Stimulated activated CD4-positive, alpha-beta T cell treated with anti-CD3 and anti-CD28 coated beads, Interleukin-1b, Interleukin-23, amount 100 ng/mL, for 1 hour (primary cell): ENCODE data around the gene RFLNA.

ENCODE experiments used
- DNase-seq, 2 donors: peaks; one replicate each; pipeline ENCODE4 v3.0.0-alpha.2; 2020; ENCODE audit warnings: low read depth in 2 of 2

RFLNA gene

DNA sequence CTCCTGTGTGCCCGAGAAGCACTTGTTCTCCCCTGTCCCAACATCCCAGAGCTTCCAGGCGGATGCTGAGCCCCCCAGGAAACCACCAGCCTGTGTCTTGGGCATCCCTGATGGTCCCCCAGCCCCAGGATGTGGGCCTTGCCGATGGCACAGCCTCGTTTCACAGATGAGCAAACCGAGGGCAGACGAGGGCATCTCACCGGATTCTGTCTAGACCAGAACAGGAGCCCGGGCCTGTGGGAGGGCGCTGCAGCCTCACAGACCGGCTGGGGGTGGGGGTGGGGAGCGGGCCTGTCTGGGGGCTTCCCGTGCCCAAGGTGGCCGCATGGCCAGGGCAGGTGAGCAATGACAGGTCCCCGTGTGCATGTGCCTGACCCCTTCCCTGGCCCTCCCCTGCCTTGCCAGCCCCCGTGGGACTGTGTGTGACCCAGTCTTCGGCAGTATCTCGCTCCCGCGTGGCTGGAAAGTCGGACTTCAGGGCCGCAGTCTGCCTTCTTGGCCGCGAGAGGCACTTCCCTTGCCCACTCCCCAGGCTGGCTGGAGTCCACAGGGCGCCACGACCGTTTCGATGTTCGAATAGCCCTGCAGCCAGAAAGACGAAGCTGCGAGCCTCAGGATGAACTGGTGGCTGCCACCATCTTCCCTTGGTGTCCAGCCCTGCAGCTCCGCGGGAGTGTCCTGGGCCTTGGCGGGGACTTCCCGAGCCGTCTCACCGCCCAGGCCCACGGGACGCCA, 8.9 kb downstream of the RFLNA start:
- DNase-seq = no peak

DNA sequence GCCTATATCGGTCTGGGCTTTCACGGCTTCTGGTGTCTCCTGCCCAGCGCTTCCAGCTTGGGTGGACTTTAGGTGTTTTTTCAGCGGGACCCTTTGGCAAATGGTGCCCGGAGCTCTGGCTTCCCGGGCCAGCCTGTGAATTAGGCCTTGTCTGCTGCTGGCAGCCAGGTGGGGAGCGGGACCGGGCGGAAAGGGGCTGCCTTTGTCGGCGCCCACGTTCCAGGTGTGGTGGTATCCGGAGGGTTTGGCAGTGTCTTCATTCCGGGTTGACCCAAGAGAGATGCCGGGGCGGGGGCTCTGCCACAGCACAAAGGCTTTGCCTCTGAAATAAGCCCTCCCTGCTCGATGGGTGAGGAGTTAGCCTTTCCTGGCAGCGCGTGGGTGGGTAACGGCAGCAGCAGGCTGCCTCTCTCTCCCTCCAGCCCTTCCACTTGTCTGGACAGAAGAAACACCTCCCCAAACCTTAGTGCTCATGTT, 9.5 kb downstream of the RFLNA start:
- DNase-seq = no peak

DNA sequence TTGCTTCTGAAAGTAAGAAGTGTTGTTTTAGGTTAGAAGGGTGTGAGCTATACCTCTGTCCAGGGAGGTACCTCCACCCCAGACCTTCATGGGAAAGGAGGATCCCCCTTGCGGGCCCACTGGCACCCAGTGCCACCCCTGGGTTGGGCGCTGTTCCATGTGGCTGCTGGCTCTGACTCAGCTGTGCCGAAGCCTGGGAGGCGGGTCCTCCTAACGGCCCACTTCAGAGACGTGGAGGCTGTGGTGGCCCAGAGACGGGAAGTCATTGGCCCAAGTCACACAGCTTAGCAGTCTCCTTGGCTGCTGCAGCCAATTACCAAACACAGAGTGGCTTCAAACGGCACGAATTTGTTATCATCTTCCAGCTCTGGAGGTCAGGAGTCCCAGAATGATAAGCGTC, 10.2 kb downstream of the RFLNA start:
- no peak for DNase-seq

DNA sequence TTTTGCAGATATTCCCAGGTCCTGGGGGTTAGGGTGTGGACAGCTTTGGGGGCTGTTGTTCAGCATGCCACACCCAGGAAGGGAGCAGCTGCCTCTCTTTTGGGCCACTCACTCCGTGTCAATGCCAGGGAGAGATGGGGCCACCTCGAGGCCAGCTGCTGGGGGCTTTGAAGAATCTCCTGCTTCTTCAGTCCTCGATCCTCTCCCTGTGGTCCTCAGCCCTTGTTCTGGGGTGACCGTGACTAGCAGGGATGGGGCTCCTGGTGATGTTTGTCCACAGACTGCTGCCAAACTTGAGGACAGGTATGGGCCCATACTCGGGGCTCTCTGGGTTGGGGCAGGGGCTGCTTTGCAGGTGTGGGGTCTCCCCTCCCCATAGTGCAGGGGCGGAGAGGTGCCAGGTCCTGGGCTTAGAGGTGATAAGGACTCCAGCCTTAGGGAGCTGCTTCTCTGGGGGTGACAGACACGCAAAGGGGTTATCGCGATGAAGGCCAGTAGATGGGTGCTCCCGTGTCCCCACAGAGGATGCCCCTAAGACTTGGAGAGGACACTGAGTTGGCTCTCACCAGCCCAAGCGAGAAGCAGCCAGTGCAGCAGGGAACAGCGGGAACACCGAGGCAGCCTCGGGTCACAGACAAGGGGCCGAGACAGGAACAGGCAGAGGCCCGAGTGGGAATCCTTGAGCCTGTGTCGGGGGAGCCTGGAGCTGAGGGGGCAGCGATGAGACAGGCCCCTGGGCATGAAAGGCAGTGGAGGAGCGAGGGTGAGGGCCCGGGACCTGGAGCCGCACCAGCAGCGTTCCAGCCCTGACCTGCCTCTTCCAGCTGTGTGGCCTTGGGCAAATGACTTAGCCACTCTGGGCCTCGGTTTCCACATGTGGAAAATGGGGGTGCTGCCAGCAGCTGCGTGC, 11.1 kb downstream of the RFLNA start:
- no peak for DNase-seq

DNA sequence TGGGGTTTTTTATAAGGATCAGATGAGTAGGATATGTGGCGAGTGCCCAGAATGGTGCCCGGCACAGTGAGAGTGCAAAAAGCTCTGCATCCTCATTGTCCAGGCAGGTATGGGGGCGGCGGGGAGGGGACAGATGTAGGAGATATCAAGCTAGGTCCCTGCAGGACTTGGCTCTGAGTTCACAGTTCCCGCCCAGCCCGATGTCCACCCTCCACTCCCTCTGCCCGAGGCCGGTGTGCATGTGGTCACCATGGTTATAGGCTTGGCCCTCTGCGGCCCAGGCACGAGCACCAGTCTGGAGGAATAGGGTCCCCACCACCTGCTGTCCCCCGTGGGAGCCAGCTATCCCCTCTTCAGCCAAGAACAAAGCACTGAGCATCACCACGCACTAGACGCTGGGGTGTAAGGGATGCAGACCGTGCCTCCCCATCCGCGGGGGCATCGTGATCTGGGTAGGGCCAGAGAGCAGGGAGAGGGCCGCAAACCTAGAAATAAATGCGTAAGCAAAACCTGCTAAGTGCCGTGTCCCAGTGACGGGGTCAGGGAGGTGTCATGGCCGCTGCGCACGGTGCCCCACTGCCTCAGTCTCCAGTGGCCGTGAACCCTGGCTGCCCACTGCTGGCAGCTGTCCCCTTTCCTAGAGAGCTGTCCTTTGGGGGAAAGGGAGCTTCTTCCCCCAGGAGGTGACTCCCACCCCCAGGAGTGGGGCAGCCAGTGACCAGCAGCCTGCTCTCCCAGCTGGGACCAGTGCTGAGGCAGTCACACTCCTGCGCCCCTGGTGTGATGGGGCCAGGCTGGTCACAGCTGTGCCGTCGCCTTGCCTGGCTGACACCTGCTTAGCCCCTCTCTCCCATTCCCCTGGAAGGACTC, 12.0 kb downstream of the RFLNA start:
- no peak for DNase-seq

DNA sequence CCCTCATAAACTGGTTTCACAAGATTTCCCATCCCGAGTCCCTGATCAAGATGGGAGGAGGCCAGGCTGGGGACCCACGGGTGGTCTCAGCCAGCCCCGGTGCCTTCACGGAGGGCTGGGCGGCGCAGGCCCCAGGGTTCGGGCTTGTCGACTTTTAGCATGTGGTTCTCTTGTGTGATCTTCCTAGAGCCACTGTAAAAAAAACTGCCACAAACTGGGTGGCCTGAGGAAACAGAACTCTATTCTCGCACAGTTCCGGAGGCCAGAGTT, 12.6 kb downstream of the RFLNA start:
- no peak for DNase-seq

DNA sequence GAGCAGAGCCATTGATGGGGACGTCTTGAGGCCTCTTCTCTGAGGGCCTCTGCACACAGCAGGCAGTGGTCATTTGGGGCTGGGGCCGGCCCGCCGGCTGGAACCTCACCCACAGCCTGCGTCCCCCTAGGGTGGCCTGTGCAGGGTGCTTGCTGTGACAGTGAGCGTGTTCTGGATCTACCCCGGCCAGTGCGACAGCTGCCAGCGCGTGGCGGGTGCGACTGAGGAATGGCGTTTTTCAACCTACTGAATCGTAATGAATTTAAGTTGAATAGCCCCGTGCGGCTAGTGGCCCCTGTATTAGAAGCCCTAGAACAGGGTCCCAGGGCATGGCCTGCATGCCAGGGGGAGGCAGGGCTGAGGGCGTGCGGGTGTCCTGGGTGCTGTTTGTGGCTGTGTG, 13.8 kb downstream of the RFLNA start:
- no peak for DNase-seq

DNA sequence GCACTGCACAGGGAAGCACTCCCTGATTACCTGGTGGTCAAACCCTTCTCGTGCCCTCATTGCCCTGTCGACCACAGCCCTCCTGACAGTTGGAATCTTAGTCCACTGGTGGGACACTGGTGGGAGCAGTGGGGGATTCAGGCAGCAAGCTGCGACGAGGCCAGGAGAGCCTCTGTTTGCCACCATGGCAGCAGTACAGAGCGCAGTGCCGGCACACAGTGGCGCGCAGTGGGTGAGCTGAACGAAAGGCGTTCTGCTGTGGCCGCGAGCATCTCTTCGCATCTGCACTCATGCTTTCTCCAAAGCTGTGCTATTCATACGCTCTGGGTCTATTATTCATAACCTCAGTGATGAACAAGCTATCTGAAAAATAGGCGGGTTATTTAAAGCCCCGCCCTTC, 14.3 kb downstream of the RFLNA start:
- no peak for DNase-seq

DNA sequence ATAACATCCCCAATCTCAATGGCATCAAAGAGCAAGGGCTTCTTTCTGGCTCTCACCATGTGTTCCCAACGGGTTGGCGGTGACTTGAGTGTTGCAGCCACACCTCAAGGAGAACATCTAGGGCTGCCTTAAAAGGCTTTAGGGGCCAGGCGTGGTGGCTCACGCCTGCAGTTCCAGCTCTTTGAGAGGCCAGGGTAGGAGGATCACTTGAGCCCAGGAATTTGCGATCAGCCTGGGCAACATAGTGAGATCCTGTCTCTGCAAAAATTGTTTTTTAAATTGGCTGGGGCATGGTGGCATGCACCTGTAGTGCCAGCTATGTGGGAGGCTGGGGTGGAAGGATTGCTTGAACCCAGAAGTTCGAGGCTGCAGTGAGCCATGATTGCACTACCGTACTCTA, 14.9 kb downstream of the RFLNA start:
- no peak for DNase-seq

DNA sequence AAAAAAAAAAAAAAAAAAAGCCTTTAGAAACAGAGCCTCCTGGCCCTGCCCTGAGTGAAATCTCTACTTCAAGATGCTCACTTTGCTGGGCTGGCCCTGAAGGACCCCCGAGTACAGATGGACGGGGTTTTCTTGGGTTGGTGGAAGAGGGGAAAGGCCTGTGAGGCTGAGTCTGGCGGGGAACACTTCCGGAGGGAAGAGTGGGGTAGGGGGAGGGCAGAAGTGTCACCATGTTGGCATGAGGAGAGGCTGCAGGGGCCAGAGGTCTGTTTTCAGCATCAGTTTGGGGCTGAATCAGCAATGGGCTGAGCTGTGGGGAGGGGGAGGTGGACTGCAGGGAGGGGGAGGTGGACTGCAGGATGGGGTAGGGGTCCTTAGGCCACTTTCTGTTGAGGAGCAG, 15.3 kb downstream of the RFLNA start:
- DNase-seq = no peak

DNA sequence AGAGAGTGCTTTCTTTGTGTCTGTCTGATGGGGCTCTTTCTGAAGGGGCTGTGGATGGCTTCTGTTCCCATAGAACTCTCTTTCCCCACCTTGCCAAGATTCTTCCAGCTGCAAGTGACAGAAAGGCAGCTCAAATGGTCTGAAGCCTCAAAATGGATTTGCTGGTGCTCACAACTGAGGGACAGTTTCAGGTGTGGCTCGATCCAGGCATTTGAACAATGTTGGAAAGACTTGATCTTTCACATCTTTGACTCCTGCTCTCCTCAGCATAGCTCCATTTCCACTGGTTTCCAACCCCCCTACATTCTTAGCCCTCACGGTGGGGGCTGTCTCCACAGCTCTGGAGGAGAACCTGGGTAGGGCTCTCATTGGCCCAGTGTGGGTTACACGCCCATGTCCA, 15.9 kb downstream of the RFLNA start:
- DNase-seq = no peak

DNA sequence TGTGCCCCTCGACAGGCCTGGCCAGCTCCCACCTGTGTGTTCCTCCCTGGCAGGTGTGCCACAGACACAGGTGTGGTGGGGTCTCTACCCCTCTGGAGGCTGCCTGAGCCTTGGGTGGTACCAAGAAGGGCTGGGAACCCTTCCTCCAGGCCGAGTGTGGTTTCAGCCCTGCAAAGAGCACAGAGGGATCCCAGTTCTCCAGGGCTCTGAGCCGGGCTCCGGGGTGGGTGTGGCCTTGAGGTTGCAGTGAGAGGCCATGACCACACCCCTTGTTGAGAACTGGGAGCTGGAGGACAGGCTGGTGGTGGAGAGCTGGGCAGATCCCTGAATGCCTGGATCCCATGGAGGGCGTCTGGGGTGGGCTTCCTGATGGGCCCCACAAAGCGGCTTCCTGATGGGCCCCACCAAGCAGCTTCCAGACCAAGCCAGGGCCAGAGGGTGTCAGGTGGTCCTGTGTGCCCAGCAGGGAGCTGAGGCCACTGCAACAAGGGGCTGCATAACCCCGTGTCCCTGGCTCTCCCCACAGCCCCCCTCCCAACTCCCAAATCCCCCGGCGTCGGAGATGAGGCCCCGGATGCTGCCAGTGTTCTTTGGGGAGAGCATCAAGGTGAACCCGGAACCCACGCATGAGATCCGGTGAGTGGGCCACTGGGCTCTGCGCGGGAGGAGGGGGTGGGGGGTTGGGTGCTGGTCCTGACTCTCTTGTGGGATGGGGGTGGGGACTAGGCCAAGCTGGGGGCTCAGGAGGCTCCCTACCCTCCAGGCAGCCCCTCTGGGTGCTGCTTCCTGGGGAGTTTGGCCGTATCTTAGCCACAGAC, 16.6 kb downstream of the RFLNA start:
- no peak for DNase-seq

DNA sequence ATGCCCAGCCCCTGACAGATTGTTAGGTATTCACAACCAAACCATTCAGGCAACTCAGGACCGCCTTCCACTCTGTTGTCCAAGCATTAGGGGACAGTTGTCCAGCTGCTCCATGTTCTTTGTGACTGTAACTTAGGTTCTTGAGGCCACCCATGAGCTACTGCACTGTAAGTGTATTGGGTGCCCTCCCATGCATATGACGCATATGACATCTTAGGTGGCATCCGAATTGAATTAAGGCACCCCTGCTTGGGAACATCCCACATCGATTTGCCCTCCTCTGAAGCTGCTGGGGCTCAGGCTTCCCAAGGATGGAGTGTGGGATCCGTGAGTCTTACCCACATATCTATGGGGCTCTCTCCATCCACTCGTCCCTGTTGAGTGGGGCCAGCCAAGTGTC, 17.7 kb downstream of the RFLNA start:
- no peak for DNase-seq

DNA sequence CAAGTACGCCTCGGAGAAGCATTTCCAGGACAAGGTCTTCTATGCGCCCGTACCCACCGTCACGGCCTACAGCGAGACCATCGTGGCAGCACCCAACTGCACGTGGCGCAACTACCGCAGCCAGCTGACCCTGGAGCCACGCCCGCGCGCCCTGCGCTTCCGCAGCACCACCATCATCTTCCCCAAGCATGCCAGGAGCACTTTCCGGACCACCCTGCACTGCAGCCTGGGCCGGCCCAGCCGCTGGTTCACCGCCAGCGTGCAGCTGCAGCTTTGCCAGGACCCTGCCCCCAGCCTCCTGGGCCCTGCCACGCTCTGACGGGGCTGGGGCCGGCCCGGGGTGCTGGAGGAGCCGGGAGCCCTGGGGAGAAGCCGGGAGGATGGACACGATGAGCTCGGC, 19.3 kb downstream of the RFLNA start:
- DNase-seq = no peak

DNA sequence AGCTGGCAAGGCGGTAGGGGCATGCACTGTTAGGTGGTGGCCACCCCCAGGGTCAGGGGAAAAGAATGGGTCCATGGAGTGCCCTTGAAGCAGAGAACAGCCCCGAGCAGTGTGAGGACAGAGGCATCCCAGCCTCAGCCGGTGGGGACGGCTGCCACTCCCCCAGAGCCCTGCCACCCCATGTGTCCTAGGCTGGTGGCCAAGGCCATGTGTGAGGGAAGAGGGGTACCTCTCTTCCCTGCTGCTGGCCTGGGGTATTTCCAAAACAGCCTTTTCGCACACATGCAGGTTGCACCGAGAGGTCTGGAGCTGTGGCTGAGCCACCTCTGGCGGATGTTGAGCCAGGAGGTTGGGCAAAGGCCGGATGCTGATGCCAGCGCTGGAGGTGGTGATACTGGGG, 19.9 kb downstream of the RFLNA start:
- DNase-seq = no peak

DNA sequence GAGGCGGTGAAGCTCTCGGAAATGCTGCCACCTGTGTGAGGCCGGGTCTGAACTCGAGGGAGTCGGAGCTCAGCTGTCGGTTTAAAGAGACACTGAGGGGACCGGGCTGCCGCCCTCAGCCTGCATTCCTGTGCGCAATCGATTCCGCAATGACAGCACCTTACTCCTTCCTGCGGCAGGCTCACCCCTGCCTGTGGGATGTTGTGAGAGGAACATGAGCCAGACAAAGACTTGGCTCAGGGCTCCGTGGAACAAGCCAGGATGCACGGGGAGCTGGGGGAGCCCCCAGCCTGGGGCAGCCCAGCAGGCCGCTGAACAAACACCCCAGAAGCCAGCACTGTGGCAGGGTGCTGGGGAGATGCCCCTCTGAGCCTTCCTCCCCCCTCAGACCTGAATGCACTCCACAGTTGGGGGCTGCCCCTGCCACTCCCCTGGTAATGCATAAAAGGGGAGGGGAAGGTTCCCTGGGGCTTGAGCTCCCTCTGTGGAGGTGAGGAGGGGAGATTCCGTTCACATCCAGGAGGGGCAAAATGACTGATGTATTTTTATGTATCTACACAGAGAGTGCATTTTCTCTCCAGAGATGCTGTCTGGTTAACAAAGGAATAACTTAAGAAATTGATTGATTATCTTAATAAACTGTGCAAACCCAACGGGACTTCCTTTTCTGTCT, 20.6 kb downstream of the RFLNA start:
- DNase-seq = no peak

DNA sequence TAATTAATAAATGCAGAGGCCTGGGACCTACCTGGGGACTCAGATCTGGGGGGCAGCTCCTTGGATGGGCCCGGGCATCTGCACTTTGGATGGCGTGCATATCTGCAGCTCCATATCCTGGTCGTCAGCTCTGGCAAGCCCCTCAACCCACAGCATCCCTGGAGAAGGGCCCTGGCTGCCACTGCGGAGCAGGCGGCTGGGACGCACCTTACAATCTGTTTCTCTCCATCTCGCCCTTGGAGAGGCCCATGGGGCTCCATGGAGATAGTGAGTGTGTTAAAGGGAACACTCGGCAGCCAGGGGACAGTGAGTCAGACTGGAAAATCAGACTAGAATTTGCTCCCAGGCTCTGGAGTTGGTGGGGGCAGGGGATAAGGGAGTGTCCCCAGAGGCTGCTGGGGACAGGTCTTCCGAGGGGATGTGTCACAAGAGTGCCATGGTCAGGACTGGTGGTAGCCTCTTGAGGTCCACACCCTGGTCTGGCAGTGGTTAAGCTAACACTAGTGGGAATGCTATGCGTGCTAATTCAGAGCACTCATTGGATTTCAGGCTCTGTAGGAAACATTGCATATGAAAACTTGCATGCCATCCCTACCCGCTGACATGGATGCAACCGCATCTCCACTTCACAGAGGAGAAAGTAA, 21.5 kb downstream of the RFLNA start:
- DNase-seq = no peak

DNA sequence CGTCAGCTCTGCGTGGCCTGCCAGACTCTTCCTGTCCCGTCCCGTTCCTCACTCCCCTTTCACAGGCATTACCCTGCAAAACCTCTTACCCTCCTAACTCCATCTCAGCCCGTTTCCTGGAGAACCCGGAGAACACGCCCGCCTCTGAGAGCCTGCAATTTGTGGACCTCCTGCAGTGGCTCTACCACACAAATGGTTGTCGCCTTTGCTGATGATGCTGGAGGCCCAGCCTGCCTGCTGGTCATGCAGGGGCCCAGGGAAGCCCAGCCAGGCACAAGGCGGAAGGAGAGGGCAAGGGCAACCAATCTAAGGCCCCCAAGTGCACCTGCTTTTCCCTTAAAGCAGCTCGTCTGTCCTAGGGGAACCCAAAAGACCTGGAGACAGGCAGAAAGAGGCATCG, 22.5 kb downstream of the RFLNA start:
- DNase-seq = no peak

DNA sequence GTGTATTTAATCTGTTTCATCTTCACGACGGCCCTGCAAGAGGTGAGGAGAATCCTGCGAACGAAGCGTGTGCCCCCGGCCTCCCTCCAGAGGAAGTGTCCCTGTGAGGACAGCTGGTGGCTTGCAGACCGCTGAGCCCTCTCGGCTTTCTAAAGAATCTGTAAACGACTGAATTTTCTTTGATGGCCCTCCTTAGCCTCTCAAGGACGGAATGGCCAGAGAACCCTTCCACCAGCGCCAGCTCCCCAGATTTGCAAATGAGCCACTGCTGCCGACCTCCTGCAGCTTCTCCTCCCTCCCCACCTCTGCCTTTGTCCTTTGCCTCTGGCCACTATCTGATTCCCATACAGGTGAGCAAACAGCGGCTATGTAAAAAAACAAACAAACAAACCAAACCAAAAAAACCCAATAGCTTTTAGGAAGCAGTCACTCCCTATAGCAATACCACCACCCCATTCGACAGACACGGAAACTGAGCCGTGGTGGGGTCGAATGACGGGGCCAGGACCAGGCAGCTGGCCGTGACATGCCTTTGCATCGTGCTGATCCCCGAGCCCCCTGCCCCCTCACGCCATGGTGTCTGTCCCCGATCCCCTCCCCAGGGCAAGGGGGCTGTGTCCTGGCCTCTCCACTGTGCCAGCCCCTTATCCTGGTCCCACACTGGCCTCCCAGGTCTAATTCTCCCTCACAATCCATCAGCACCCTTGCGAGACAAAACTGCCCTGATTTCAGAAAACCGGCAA, 23.6 kb downstream of the RFLNA start:
- DNase-seq = no peak
